Stimulated activated CD8-positive, alpha-beta memory T cell treated with anti-CD3 and anti-CD28 coated beads, Interleukin-4, amount 100 ng/mL, for 4 hours (primary cell): ENCODE results near the gene ZNF470.

Experiments used
- DNase-seq, 2 donors: peaks; one replicate each; pipeline ENCODE4 v3.0.0-alpha.2; 2020; ENCODE audit warnings: low read depth in 2 of 2, low spot score in 1 of 2

Gene ZNF470

GRCh38 chr19:56608274-56608964 is 41.2 kb downstream of the ZNF470 start:
- no peak for DNase-seq

- DNase-seq, result no peak
Measured at GRCh38 chr19:56611288-56611687, 44.0 kb downstream of the ZNF470 start.

GRCh38 chr19:56612737-56613136 is 45.5 kb downstream of the ZNF470 start:
- DNase-seq, result no peak

- DNase-seq, result no peak
Measured at GRCh38 chr19:56613639-56614038, 46.4 kb downstream of the ZNF470 start.

GRCh38 chr19:56617531-56617930 is 50.3 kb downstream of the ZNF470 start:
- DNase-seq, result no peak

GRCh38 chr19:56619121-56619520 is 51.9 kb downstream of the ZNF470 start:
- DNase-seq, result no peak

GRCh38 chr19:56622374-56622773 is 55.1 kb downstream of the ZNF470 start:
- no peak for DNase-seq

- DNase-seq, result no peak
Measured at GRCh38 chr19:56623006-56623405, 55.7 kb downstream of the ZNF470 start.

- DNase-seq, result no peak
Measured at GRCh38 chr19:56625708-56626107, 58.4 kb downstream of the ZNF470 start.

- no peak for DNase-seq
Measured at GRCh38 chr19:56633021-56633420, 65.8 kb downstream of the ZNF470 start.

- DNase-seq, result no peak
Measured at GRCh38 chr19:56637976-56638555, 70.8 kb downstream of the ZNF470 start.
